ENCODE results near the gene ILK. TPM values are rescaled to one million over a fixed set of nuclear protein-coding genes. Genes with fewer than 3 reads are reported as not detected.

The ILK gene
- total RNA-seq, 1 experiment from 2014 or later = 69.7 TPM

GRCh38 chr11:6634534-6634933 is 31.0 kb downstream of the ILK start:
- no peaks in the 10 kb centered on the region for H3K27me3 ChIP-seq (ENCODE audit: insufficient read depth, low read depth)
- no peak overlapping the region for H3K4me3 ChIP-seq
- H2AFZ ChIP-seq = no peak overlapping the region
- DNase-seq = no peak
- POLR2A ChIA-PET (ENCODE audit: unreplicated experiment) = no interaction called here
- no peak for TF ChIP-seq CTCF (conservative IDR thresholded peaks at IDR 0.05)
- no peak for TF ChIP-seq EZH2 (IDR thresholded peaks at IDR 0.05; ENCODE audit: low read depth)
- H3K4me1 ChIP-seq (replicated peaks; ENCODE audit: insufficient read depth) = no peaks in the 10 kb centered on the region; the same call in 1 of the 2 replicates
- no peak overlapping the region for H3K27ac ChIP-seq
- H3K9me2 ChIP-seq (ENCODE audit: insufficient read depth) = no peaks in the 10 kb centered on the region
- H4K20me1 ChIP-seq (ENCODE audit: insufficient read depth) = no peaks in the 10 kb centered on the region
- BruUV-seq (replicated peaks) = no TSS peak
- H3K36me3 ChIP-seq (ENCODE audit: low read depth) = no peaks in the 10 kb centered on the region
- no peaks in the 10 kb centered on the region for H3K9me3 ChIP-seq (ENCODE audit: insufficient read depth, low read depth)
- H3K79me2 ChIP-seq (ENCODE audit: low read depth) = no peaks in the 10 kb centered on the region
- no peak overlapping the region for H3K4me2 ChIP-seq
- intact Hi-C loops (cut with micrococcal nuclease; ENCODE audit: unreplicated experiment) = no loop called here
- CTCF ChIA-PET = no interaction called here
- no peaks in the 10 kb centered on the region for H3F3A ChIP-seq (ENCODE audit: insufficient read depth, low read depth)

GRCh38 chr11:6635082-6635932 is 31.7 kb downstream of the ILK start:
- BruUV-seq (replicated peaks) = no TSS peak
- H3K79me2 ChIP-seq (ENCODE audit: low read depth) = no peaks in the 10 kb centered on the region
- intact Hi-C loops (cut with micrococcal nuclease; ENCODE audit: unreplicated experiment) = no loop called here
- H2AFZ ChIP-seq = no peak overlapping the region
- POLR2A ChIA-PET (ENCODE audit: unreplicated experiment) = no interaction called here
- H3K4me1 ChIP-seq (replicated peaks; ENCODE audit: insufficient read depth) = no peaks in the 10 kb centered on the region; the same call in 1 of the 2 replicates
- H3F3A ChIP-seq (ENCODE audit: insufficient read depth, low read depth) = no peaks in the 10 kb centered on the region
- DNase-seq = no peak
- CTCF ChIA-PET = no interaction called here
- no peak overlapping the region for H3K4me3 ChIP-seq
- no peaks in the 10 kb centered on the region for H3K27me3 ChIP-seq (ENCODE audit: insufficient read depth, low read depth)
- H3K4me2 ChIP-seq = no peak overlapping the region
- H4K20me1 ChIP-seq (ENCODE audit: insufficient read depth) = no peaks in the 10 kb centered on the region
- no peaks in the 10 kb centered on the region for H3K36me3 ChIP-seq (ENCODE audit: low read depth)
- H3K9me2 ChIP-seq (ENCODE audit: insufficient read depth) = no peaks in the 10 kb centered on the region
- H3K27ac ChIP-seq = no peak overlapping the region
- H3K9me3 ChIP-seq (ENCODE audit: insufficient read depth, low read depth) = no peaks in the 10 kb centered on the region
- TF ChIP-seq EZH2 (IDR thresholded peaks at IDR 0.05; ENCODE audit: low read depth) = no peak
- TF ChIP-seq CTCF (conservative IDR thresholded peaks at IDR 0.05) = no peak

GRCh38 chr11:6636480-6636879 is 32.9 kb downstream of the ILK start:
- ChIA-PET CTCF (no interaction called here), POLR2A (ENCODE audit: unreplicated experiment) (no interaction called here)
- H3K4me2 ChIP-seq = no peak overlapping the region
- H3K27me3 ChIP-seq (ENCODE audit: insufficient read depth, low read depth) = no peaks in the 10 kb centered on the region
- intact Hi-C loops (cut with micrococcal nuclease; ENCODE audit: unreplicated experiment) = no loop called here
- DNase-seq = no peak
- no TSS peak for BruUV-seq (replicated peaks)
- no peaks in the 10 kb centered on the region for H3F3A ChIP-seq (ENCODE audit: insufficient read depth, low read depth)
- H3K36me3 ChIP-seq (ENCODE audit: low read depth) = no peaks in the 10 kb centered on the region
- no peaks in the 10 kb centered on the region for H3K9me2 ChIP-seq (ENCODE audit: insufficient read depth)
- no peaks in the 10 kb centered on the region for H4K20me1 ChIP-seq (ENCODE audit: insufficient read depth)
- H3K79me2 ChIP-seq (ENCODE audit: low read depth) = no peaks in the 10 kb centered on the region
- TF ChIP-seq CTCF (conservative IDR thresholded peaks at IDR 0.05) = no peak
- no peak for TF ChIP-seq EZH2 (IDR thresholded peaks at IDR 0.05; ENCODE audit: low read depth)
- H3K4me1 ChIP-seq (replicated peaks; ENCODE audit: insufficient read depth) = no peaks in the 10 kb centered on the region; the same call in 1 of the 2 replicates
- no peaks in the 10 kb centered on the region for H3K9me3 ChIP-seq (ENCODE audit: insufficient read depth, low read depth)
- no peak overlapping the region for H2AFZ ChIP-seq
- H3K27ac ChIP-seq = no peak overlapping the region
- no peak overlapping the region for H3K4me3 ChIP-seq

Measured in PC-9 (cell line).